Panc1 (cell line): ENCODE data around the gene SCAMP4.

Experiments
- POLR2AphosphoS5 ChIP-seq: IDR thresholded peaks from 2 replicates; pipeline ENCODE4 v1.6.1; 2012; ENCODE audit warnings: mild to moderate bottlenecking, low read depth, low read length, moderate library complexity
- REST ChIP-seq, 2 experiments: IDR thresholded peaks; 2 replicates each; pipeline ENCODE4 v1.6.1; 2011 to 2012; ENCODE audit warnings: low read depth in 2 of 2, control low read depth in 1 of 2, low read length in 1 of 2, mild to moderate bottlenecking in 1 of 2, moderate library complexity in 1 of 2; ENCODE audit not compliant: insufficient read depth in 1 of 2
- TCF7L2 ChIP-seq: IDR thresholded peaks from 2 replicates; pipeline ENCODE4 v1.6.1; 2011; ENCODE audit warnings: mild to moderate bottlenecking, low read depth, low read length, inconsistent platforms
- TF ChIP-seq, protein P1 (sequence below): fragments of 450-650 bp; IDR thresholded peaks from 2 replicates; pipeline ENCODE4 v1.5.1; 2017; ENCODE audit warnings: mild to moderate bottlenecking

GRCh38 chr19:1862424-1863327 is 42.5 kb upstream of the SCAMP4 start:
- TF ChIP-seq, protein P1, sequence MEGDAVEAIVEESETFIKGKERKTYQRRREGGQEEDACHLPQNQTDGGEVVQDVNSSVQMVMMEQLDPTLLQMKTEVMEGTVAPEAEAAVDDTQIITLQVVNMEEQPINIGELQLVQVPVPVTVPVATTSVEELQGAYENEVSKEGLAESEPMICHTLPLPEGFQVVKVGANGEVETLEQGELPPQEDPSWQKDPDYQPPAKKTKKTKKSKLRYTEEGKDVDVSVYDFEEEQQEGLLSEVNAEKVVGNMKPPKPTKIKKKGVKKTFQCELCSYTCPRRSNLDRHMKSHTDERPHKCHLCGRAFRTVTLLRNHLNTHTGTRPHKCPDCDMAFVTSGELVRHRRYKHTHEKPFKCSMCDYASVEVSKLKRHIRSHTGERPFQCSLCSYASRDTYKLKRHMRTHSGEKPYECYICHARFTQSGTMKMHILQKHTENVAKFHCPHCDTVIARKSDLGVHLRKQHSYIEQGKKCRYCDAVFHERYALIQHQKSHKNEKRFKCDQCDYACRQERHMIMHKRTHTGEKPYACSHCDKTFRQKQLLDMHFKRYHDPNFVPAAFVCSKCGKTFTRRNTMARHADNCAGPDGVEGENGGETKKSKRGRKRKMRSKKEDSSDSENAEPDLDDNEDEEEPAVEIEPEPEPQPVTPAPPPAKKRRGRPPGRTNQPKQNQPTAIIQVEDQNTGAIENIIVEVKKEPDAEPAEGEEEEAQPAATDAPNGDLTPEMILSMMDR: no peak
- no peak for TF ChIP-seq REST (IDR thresholded peaks at IDR 0.05; ENCODE audit: insufficient read depth in 1 of 2, low read depth in 2 of 2, low read length in 1 of 2)
- no peak for TF ChIP-seq POLR2AphosphoS5
- no peak for TF ChIP-seq TCF7L2
